ENCODE measurements around the gene TNFRSF13B.

DNA sequence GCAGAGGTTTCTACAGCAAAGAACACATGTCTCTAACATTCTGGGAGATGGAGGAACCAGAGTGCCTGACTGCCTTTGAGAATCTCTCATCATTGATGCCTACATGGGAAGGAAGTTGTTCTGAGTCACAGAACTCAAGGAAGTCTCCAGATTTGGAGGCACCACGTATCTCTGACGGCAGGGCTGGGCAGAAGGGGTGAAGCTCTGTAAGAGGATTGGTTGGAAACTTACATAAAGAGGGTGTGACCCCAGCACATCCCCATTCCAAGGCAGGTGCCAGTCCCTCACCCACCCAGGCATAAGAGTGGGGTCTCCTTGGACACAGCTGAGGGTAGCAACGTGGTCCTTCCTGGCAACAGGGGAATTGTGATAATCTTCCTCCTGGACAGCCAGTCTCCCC lies 17.4 kb downstream of the TNFRSF13B start:
- TF ChIP-seq POLR2AphosphoS5 (IDR thresholded peaks at IDR 0.05) (no peak), POLR2A (IDR thresholded peaks at IDR 0.05) (no peak)
